GM18508 (cell line): ENCODE results near the gene SMIM35.

ENCODE experiments used
- ATAC-seq: cut with Tn5 transposase; IDR thresholded peaks from one replicate; pipeline ENCODE4 v1.9.1; 2021; ENCODE audit warnings: moderate number of reproducible peaks; ENCODE audit not compliant: insufficient read depth, unreplicated experiment

Gene SMIM35

DNA sequence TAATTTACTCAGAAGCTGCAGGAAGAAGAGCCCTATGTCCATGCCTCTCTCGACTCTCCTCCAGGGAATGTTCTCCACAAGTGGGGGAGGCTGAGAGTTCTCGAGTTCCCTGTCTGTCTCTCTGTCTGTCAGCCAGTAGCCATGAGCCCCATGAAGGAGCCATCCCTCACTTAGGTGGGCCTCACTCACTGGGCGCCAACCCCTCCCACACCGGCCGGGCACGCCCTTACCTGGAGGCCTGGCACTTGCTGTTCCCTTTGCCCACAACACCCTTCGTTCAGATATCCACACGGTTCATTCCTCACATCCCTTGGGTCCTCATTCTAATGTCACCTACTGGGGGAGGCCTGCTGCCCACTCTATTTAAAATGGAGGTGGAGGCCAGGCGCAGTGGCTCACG is 114.7 kb downstream of the SMIM35 start:
- ATAC-seq, result no peak

DNA sequence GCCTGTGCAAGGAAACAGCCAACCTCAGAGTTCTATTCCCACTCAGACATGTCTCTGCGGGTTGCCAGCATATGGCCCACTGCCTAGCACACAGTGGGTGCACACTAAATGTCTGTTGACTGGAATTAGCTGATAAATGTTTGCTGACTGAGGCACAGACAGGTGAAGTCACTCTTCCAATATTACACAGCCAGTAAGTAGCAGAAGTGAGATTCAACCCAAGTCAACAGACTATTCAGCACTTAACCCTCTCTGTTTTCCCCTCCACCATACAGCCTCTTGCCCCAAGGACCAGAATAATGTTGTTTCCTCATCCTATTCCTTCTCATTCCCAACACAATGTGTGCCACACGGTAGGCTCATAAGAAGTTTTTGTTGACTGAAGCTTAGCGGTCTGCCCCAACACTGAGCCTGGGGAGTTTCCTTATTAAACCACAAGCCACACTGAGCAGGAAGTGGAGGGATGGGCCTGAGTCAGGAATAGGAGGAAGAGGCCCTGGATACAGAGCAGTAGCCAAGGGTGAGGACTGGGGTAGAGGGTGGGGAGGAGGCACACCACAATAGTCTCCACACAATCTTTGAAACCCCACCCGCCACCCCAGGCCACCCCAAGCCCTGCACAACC is 116.3 kb downstream of the SMIM35 start:
- ATAC-seq, result no peak

DNA sequence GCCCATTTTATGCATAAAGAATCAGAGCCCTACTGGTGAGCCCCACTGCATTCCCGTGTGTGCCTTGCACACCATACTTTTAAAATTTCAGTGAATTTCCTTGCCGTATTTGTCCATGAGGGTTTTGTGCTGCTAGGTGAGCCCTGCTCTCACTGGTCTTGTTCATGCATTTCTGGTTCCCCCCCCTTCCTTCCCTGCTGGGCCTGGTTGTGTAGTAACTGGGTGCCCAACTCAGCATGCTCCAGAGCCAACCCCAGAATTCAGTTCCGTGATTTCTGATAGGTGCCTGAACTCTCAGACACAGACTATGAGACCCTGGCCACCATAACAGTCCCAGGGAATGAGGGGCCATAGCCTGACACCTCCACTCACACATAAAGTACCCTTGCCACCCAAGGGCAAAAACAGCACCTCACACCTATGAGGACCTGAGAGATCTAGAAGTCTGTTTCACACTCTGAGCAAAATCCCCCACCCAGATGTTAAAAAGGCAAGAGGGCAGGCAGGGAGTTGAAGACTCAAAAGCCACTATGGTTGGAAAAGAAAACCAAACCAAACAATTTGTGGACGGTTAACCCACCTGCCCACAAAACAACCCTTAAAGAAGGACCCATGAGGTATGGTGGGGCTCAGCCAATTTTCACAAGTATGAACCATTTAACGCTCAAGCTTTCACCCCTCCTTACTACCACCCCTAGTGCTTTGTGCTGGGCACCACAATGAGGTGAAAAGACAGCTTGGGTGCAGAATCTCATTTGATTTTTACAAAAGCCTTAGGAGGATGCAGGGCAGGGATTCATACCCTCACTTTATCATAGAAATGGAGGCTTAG is 117.4 kb downstream of the SMIM35 start:
- no peak for ATAC-seq

DNA sequence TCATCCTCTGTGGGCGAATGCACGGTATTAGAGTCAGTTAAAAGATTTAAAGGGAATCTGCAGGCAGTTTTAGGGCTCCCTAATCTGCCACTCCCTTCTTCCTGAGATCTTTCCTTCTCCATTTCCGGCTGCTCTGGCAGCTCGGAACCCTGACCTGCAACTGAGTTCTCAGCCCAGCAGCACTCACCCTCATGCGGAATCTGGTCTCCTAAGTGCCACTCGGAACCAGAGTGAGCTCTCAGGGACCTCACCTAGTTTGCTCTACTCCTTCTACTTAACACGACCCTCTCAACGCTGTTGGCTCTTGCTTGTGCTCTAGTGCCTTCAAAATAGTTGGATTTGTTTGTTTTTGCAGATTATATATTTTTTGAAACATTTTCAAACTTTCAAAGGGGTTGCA is 119.9 kb downstream of the SMIM35 start:
- ATAC-seq, result no peak

DNA sequence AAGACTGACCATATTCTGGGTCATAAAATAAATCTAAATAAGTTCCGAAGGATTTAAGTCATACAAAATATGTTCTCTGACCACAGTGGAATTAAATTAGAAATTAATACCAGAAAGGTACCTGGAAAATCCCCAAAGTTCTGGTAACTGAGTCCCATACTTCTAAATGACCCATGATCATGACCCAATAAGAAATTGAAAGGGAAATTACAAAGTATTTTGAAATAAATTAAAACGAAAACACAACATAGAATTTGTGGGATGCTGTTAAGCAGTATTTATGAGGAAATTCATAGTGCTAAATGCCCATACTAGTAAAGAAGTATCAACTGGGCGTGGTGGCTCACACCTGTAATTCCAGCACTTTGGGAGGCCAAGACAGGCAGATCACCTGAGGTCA is 123.9 kb downstream of the SMIM35 start:
- ATAC-seq, result no peak

DNA sequence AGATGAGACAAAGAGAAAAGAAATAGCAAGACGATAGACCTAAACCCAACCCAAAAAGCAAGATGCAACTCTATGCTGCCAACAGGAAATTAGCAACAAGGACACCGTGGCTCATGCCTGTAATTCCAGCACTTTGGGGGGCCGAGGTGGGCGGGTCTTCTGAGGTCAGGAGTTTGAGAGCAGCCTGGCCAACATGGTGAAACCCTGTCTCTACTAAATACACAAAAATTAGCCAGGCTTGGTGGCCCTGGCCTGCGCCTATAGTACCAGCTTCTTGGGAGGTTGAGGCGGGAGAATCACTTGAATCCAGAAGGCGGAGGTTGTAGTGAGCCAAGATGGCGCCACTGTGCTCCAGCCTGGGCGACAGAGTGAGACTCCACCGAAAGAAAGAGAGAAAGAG is 124.9 kb downstream of the SMIM35 start:
- ATAC-seq, result no peak

DNA sequence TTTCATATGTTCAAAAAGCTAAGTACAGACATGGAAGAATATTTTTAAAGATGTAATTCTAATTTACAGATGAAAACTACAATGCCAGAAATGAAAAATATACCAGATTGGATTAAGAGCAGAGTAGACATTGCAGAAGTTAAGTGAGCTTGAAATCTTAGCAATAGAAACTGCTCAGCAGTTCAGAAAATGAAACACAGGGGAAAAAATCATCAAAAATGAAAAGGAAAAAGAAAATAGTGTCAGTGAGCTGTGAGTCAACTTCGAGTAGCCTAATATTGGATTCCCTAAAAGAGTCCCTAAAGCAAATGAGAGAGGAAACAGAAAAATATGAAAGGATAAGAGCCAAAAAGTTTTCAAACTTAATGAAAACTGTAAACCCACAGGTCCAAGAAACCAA is 126.4 kb downstream of the SMIM35 start:
- no peak for ATAC-seq

DNA sequence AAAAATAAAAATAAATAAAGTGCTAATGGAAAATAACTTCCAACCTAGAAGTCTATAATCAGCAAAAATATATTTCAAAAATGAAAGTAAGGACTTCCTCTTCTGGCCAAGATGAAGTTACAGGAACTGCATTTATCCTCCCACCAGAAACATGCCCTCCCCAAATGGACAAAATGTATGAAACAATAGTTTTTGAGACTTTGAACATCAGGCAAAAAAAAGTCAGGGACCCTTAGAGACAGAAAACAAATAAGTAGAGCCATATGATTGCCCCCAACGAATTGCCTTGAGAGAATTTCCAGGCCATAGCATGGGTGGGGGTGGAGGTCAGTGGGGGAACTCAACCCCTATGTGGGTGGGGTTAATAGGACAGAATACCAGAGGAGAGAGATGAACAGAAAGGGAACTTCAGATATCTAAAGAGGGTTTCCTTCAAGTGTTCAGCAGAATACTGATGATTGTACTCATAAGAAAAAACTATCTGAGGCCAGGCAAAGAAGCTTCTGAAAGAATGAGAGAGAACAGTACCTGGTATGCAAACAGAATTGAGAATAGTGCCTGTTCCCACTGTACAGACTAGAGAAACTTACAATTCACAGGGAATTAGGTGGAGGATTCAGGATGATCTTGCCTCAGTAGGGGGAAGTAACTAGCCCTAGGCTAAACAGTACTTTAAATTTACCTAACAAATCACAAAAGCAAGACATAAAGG is 127.2 kb downstream of the SMIM35 start:
- ATAC-seq, result no peak

DNA sequence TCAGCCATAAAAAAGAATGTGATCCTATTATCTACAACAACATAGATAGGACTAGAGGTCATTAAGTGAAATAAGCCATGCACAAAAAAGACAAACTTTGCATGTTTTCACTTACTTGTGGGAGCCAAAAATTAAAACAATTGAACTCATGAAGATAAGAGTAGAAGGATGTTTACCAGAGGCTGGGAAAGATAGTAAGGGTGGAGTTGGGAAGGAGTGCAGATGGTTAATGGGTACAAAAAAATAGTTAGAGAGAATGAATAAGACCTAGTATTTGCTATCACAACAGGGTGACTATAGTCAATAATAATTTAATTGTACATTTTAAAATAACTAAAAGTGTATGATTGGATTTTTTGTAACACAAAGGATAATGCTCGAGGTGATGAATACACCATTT is 127.8 kb downstream of the SMIM35 start:
- no peak for ATAC-seq
